ENCODE measurements around the gene CYCS. TPM values are rescaled to one million over a fixed set of nuclear protein-coding genes. Genes with fewer than 3 reads are reported as not detected.

Gene CYCS
- total RNA-seq, 2 donors from 2014 or later: 344 to 371 TPM

DNA sequence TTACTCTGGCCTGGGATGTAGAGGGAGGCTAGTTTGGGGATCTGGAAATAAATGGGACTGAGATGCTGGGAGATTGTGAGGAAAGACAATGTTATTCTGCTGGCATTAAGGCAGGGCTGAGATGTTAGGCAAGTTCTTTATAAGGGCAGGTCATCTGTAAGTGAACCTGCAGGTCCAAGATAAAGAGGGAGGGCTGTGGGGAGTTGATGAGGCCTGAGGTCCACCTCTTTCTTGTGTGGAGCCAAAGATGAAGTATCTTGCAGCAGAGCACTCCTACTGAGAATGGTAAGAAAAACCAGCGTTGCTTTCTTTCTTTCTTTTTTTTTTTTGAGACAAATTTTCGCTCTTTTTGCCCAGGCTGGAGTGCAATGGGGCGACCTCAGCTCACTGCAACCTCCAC lies 19.1 kb downstream of the CYCS start:
- Histone ChIP-seq H3K27me3 (no peaks in the 10 kb centered on the region), H3K27ac (no peak overlapping the region), H3K9me3 (no peaks in the 10 kb centered on the region), H3K4me3 (no peak overlapping the region), H3K36me3 (no peaks in the 10 kb centered on the region), H3K4me1 (no peaks in the 10 kb centered on the region), H3K9ac (ENCODE audit: low read depth in 2 of 2, low read length in 2 of 2) (no peak overlapping the region)
- intact Hi-C loops (cut with DNase I): no loop called here
- TF ChIP-seq, protein P1, sequence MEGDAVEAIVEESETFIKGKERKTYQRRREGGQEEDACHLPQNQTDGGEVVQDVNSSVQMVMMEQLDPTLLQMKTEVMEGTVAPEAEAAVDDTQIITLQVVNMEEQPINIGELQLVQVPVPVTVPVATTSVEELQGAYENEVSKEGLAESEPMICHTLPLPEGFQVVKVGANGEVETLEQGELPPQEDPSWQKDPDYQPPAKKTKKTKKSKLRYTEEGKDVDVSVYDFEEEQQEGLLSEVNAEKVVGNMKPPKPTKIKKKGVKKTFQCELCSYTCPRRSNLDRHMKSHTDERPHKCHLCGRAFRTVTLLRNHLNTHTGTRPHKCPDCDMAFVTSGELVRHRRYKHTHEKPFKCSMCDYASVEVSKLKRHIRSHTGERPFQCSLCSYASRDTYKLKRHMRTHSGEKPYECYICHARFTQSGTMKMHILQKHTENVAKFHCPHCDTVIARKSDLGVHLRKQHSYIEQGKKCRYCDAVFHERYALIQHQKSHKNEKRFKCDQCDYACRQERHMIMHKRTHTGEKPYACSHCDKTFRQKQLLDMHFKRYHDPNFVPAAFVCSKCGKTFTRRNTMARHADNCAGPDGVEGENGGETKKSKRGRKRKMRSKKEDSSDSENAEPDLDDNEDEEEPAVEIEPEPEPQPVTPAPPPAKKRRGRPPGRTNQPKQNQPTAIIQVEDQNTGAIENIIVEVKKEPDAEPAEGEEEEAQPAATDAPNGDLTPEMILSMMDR (IDR thresholded peaks at IDR 0.05): no peak
- DNase-seq: no peak

DNA sequence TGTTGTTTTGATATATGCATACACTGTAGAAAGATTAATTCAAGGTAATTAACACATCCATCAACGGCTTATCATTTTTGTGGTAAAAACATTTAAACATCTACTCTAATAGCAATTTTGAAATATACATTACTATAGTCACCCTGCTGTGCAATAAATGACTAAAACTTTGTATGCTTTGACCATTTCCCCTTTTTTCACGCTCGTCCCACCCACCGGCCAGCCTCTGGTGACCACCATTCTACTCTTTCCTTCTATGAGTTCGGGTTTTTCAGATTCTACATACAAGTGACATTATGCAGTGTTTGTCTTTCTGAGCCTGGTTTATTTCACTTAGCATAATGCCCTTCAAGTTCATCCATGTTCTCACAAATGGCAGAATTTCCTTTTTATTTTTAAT lies 21.3 kb downstream of the CYCS start:
- H3K4me1 ChIP-seq: no peaks in the 10 kb centered on the region
- TF ChIP-seq, protein P1 (IDR thresholded peaks at IDR 0.05): no peak
- no peak overlapping the region for H3K4me3 ChIP-seq
- H3K27ac ChIP-seq: no peak overlapping the region
- no peak for DNase-seq
- intact Hi-C loops (cut with DNase I): no loop called here
- H3K9ac ChIP-seq (ENCODE audit: low read depth in 2 of 2, low read length in 2 of 2): no peak overlapping the region
- H3K36me3 ChIP-seq: no peaks in the 10 kb centered on the region
- no peaks in the 10 kb centered on the region for H3K9me3 ChIP-seq
- no peaks in the 10 kb centered on the region for H3K27me3 ChIP-seq

DNA sequence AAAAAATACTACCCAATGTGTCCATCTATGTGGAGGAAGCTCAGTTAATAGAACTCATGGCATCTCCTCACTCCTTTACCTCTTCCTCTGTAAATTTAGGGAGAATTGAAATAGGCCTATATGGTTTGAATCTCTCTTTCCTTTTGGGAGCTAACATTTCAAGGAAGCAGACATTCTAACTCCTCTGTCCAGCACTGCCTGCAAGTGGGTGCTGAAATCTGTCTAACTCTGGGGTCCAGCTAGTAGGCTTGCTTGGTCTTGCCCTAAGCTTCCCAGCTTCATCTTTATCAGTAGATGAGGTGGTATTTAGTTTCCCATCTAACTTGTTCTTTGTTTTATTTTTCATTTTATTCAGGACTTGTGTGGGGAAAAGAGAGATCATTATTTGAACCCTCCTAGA lies 23.2 kb downstream of the CYCS start:
- Histone ChIP-seq H3K27me3 (no peaks in the 10 kb centered on the region), H3K27ac (no peak overlapping the region), H3K9me3 (no peaks in the 10 kb centered on the region), H3K9ac (ENCODE audit: low read depth in 2 of 2, low read length in 2 of 2) (no peak overlapping the region), H3K4me1 (no peaks in the 10 kb centered on the region), H3K4me3 (no peak overlapping the region), H3K36me3 (no peaks in the 10 kb centered on the region)
- intact Hi-C loops (cut with DNase I): no loop called here
- TF ChIP-seq, protein P1 (IDR thresholded peaks at IDR 0.05): no peak
- no peak for DNase-seq

DNA sequence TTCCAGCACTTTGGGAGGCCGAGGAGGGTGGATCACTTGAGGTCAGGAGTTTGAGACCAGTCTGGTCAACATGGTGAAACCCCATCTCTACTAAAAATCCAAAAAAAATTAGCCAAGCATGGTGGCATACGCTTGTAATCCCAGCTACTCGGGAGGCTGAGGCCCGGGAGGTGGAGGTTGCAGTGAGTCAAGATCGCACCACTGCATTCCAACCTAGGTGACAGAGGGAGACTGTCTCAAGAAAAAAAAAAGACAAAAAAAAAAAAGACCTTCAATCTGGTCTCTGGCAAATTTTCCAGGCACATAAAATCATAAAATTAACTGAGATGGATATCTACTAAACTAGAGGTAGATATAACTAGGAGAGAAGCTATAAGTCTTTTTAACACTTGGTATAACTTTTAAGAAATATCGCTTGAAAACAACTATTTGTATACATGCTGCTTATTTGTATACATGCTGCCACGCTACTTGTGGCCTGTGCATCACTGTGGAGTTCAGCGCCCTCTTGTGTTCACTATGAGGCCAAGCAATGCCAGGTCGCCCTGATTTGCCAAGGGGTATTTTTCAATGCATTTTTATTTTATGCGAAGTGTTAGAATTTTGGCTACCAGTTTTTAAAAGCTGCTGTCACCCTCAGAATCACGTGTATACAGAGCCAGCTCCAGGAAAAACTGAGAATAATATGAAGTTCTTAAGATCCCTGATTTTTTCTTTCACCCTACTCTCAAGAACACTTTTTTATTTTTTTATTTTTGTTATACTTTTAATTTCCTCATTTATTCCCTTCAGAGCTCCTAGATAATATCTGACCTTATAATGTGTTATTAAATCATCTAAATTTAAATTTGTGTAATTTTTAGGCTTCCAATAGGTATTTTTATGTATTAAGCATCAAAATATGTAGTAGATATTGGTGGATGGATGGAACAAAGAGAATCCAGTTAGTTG lies 26.7 kb downstream of the CYCS start:
- Histone ChIP-seq H3K27me3 (no peaks in the 10 kb centered on the region), H3K36me3 (no peaks in the 10 kb centered on the region), H3K9me3 (no peaks in the 10 kb centered on the region), H3K4me3 (no peak overlapping the region), H3K9ac (ENCODE audit: low read depth in 2 of 2, low read length in 2 of 2) (no peak overlapping the region), H3K4me1 (no peaks in the 10 kb centered on the region), H3K27ac (no peak overlapping the region)
- intact Hi-C loops (cut with DNase I): no loop called here
- peak; percentile 46 for DNase-seq
- TF ChIP-seq, protein P1 (IDR thresholded peaks at IDR 0.05): peak; percentile 97

DNA sequence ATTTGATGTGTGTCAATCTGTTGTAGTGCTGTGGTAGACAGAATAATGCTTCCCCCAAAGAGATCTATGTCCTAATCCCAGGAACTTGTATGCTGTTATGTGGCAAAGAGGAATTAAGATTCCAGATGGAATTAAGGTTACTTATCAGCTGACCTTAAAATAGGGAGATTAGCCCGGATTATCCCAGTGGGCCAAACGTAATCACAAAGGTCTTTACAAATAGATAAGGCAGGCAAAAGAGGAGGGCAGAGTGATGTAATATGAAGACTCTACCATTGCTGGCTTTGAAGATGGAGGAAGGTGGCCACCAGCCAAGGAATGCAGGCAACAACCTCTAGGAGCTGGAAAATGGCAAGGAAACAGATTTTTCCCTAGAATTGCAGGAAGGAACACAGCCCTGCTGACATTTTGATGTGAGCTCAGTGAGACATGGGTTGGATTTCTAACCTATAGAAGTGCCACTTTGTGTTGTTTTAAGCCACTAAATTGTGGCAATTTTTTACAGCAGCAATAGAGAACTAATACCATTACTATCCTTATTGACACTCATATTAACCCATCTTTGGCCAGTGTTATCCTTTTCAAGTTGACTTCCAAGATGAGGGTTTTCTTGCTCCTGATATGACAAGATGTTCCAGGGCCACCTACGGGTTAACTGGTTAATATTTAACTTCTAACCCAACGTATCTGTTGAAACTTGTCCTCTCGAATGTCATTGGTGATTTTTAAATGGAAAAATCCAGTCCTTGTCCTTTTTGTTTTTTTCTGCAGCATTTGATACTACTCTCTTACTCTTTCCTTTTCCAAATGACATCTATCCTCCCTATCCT lies 29.3 kb downstream of the CYCS start:
- no peak overlapping the region for H3K4me3 ChIP-seq
- H3K4me1 ChIP-seq: no peaks in the 10 kb centered on the region
- TF ChIP-seq, protein P1 (IDR thresholded peaks at IDR 0.05): no peak
- intact Hi-C loops (cut with DNase I): loop anchor here (2.0 kb wide), 1 partner anchor 65 kb away; no protein-coding TSS in a partner anchor
- no peak overlapping the region for H3K27ac ChIP-seq
- no peaks in the 10 kb centered on the region for H3K27me3 ChIP-seq
- H3K36me3 ChIP-seq: no peaks in the 10 kb centered on the region
- no peak for DNase-seq
- H3K9me3 ChIP-seq: no peaks in the 10 kb centered on the region
- no peak overlapping the region for H3K9ac ChIP-seq (ENCODE audit: low read depth in 2 of 2, low read length in 2 of 2)

Data from colonic mucosa (tissue), 4 donors.